K562 (cell line): Measurements from ENCODE around the gene CEP128. TPM values are rescaled to one million over a fixed set of nuclear protein-coding genes. Genes with fewer than 3 reads are reported as not detected.

ENCODE experiments used
- ATAC-seq: fragments of 200-7000 bp; cut with Tn5 transposase; 3 replicates; pipeline ENCODE4 v1.9.1; 2020; ENCODE audit warnings: moderate library complexity
- BruUV-seq: library from RNA; stranded (reverse); fragments of 400-500 nt; replicated peaks from 2 replicates; lab custom pipeline; 2021; lab: Mats Ljungman, UMichigan
- CTCF ChIA-PET: fragments of 300-600 bp; formaldehyde crosslinking; extraction: SDS; loops from one replicate; lab custom pipeline; 2021; ENCODE audit warnings: low intra/inter-chr PET ratio; lab: Yijun Ruan, JAX
- POLR2A ChIA-PET: fragments of 300-600, 350-650 bp; sonication (Branson Sonifier 250); formaldehyde crosslinking; extraction: SDS; loops from one replicate; lab custom pipeline; 2021; ENCODE audit warnings: antibody characterized with exemption, inconsistent platforms; lab: Yijun Ruan, JAX
- DNase-seq, 4 experiments: peaks; one replicate each; pipeline versions ENCODE4 v3.0.0 to v3.0.0-alpha.2; 2011 to 2018; ENCODE audit warnings: low spot score in 3 of 4, mixed read lengths in 3 of 4; ENCODE audit errors: extremely low read depth in 1 of 4
- FAIRE-seq: peaks from 2 replicates; lab custom pipeline; 2011; peaks lifted over from hg19 to GRCh38; lab: Jason Lieb, UNC
- H2AFZ ChIP-seq: 2 replicates; pipeline ENCODE4 v1.6.0; 2011; ENCODE audit warnings: low read depth, low read length, control low read depth, inconsistent platforms
- H3K27ac ChIP-seq: fragments of 200-600 bp; 3 replicates; pipeline ENCODE4 v1.8.0; 2011; ENCODE audit warnings: low read depth, mild to moderate bottlenecking, control low read depth, inconsistent platforms, low read length, moderate library complexity, mixed read lengths; ENCODE audit errors: extremely low read depth
- H3K27me3 ChIP-seq, 2 experiments: fragments of 300-600 bp in 1 of 2; 2 replicates in 1 of 2; 3 replicates in 1 of 2; pipeline versions ENCODE4 v1.6.0 to v1.8.0; 2011; ENCODE audit warnings: inconsistent platforms in 2 of 2, low read length in 2 of 2, mild to moderate bottlenecking in 1 of 2, mixed read lengths in 1 of 2, moderate library complexity in 1 of 2; ENCODE audit not compliant: control insufficient read depth in 2 of 2, insufficient read depth in 2 of 2
- H3K36me3 ChIP-seq: fragments of 300-600 bp; 3 replicates; pipeline ENCODE4 v1.8.0; 2011; ENCODE audit warnings: mild to moderate bottlenecking, low read length, inconsistent platforms; ENCODE audit not compliant: control insufficient read depth, insufficient read depth
- H3K4me1 ChIP-seq, 2 experiments: fragments of 200-600 bp in 1 of 2; replicated peaks in 1 of 2; 2 replicates in 1 of 2; 3 replicates in 1 of 2; pipeline versions ENCODE4 v1.5.1 to v1.8.0; 2011; ENCODE audit warnings: inconsistent platforms in 2 of 2, low read length in 2 of 2, mild to moderate bottlenecking in 1 of 2, mixed read lengths in 1 of 2, moderate library complexity in 1 of 2; ENCODE audit not compliant: control insufficient read depth in 2 of 2, insufficient read depth in 2 of 2
- H3K4me2 ChIP-seq: 2 replicates; pipeline ENCODE4 v1.6.1; 2011; ENCODE audit warnings: low read length, control low read depth, inconsistent platforms, mixed read lengths; ENCODE audit not compliant: insufficient read depth
- H3K4me3 ChIP-seq: fragments of 200-600 bp; sonication (generic), shearing (Covaris generic); 2 replicates; pipeline ENCODE4 v1.5.1; 2016; ENCODE audit warnings: control low read depth, inconsistent platforms
- H3K79me2 ChIP-seq: fragments of 200-600 bp; 3 replicates; pipeline ENCODE4 v1.8.0; 2011; ENCODE audit warnings: low read length, inconsistent platforms; ENCODE audit not compliant: control insufficient read depth, insufficient read depth
- H3K9ac ChIP-seq, 2 experiments: 2 replicates each; pipeline versions ENCODE4 v1.6.0 to v1.6.1; 2011; ENCODE audit warnings: low read depth in 2 of 2, low read length in 2 of 2, control low read depth in 1 of 2, inconsistent platforms in 1 of 2, mild to moderate bottlenecking in 1 of 2, mixed read lengths in 1 of 2; ENCODE audit not compliant: insufficient read depth in 1 of 2
- H3K9me1 ChIP-seq: one replicate; pipeline ENCODE4 v1.6.0; 2011; ENCODE audit warnings: inconsistent platforms, mild to moderate bottlenecking, low read length, moderate library complexity; ENCODE audit not compliant: control insufficient read depth, insufficient read depth
- H3K9me3 ChIP-seq: replicated peaks from 2 replicates; pipeline ENCODE4 v1.5.1; 2011; ENCODE audit warnings: low read depth, low read length, inconsistent platforms; ENCODE audit not compliant: control insufficient read depth, insufficient read depth
- H4K20me1 ChIP-seq: replicated peaks from 2 replicates; pipeline ENCODE4 v1.6.1; 2011; ENCODE audit warnings: low read length, inconsistent platforms, mixed read lengths; ENCODE audit not compliant: control insufficient read depth, insufficient read depth
- CBX1 ChIP-seq: sonication (generic); IDR thresholded peaks from 2 replicates; pipeline ENCODE4 v1.6.1; 2016; ENCODE audit warnings: antibody characterized with exemption, low read depth, mild to moderate bottlenecking
- CHD2 ChIP-seq: IDR thresholded peaks from 2 replicates; pipeline ENCODE4 v1.6.1; 2011; ENCODE audit warnings: low read depth, low read length
- EHMT2 ChIP-seq: fragments of 450-650 bp; IDR thresholded peaks from 2 replicates; pipeline ENCODE4 v1.6.1; 2018; ENCODE audit warnings: antibody characterized with exemption
- FOXM1 ChIP-seq, 2 experiments: fragments of 450-650 bp in 1 of 2; sonication (generic) in 1 of 2; formaldehyde crosslinking in 1 of 2; IDR thresholded peaks; 2 replicates each; pipeline versions ENCODE4 v1.6.1 to v1.9.0; 2017 to 2022; ENCODE audit warnings: low read depth in 2 of 2, mild to moderate bottlenecking in 2 of 2, missing genetic modification reagents in 1 of 2, moderate library complexity in 1 of 2
- IRF2 ChIP-seq: sonication (generic); formaldehyde crosslinking; IDR thresholded peaks from 2 replicates; pipeline ENCODE4 v1.8.1; 2022; ENCODE audit warnings: mild to moderate bottlenecking, missing genetic modification reagents
- JUN ChIP-seq, 2 experiments: sonication (generic) in 1 of 2; formaldehyde crosslinking in 1 of 2; IDR thresholded peaks; 2 replicates each; pipeline versions ENCODE4 v1.6.1 to v1.8.0; 2012 to 2022; ENCODE audit warnings: borderline replicate concordance in 2 of 2, mild to moderate bottlenecking in 2 of 2, improper control_type of control experiment in 1 of 2, low read depth in 1 of 2, low read length in 1 of 2, missing genetic modification reagents in 1 of 2
- KAT8 ChIP-seq: fragments of 450-650 bp; IDR thresholded peaks from 2 replicates; pipeline ENCODE4 v1.6.1; 2016; ENCODE audit warnings: low read depth, mild to moderate bottlenecking
- LEF1 ChIP-seq: fragments of 450-650 bp; IDR thresholded peaks from 2 replicates; pipeline ENCODE4 v1.6.1; 2016; ENCODE audit warnings: mild to moderate bottlenecking
- NFRKB ChIP-seq: fragments of 450-650 bp; IDR thresholded peaks from 2 replicates; pipeline ENCODE4 v1.6.1; 2016; ENCODE audit warnings: low read depth
- RFX5 ChIP-seq: IDR thresholded peaks from 2 replicates; pipeline ENCODE4 v1.6.1; 2011; ENCODE audit warnings: low read depth, mild to moderate bottlenecking, improper control_type of control experiment, low read length
- STAT5B ChIP-seq: fragments of 250-450 bp; sonication (Bioruptor Pico); IDR thresholded peaks from 2 replicates; pipeline ENCODE4 v1.8.0; 2021; ENCODE audit warnings: mild to moderate bottlenecking, inconsistent platforms
- TCFL5 ChIP-seq: fragments of 250-450 bp; sonication (Bioruptor Pico); conservative IDR thresholded peaks from 2 replicates; pipeline ENCODE4 v1.6.1; 2021; ENCODE audit warnings: mild to moderate bottlenecking, moderate library complexity, matching md5 sums
- WGBS: fragments of 100-300 bp; shearing (Covaris generic); methylation state at CpG from one replicate; pipeline ENCODE4 v1.1.6; 2016; ENCODE audit warnings: low coverage, mixed read lengths; ENCODE audit not compliant: insufficient coverage; ENCODE audit errors: missing lambda C conversion rate; 5-methylcytosine and 5-hydroxymethylcytosine counted together
- in situ Hi-C: fragments of 300-500 bp; cut with MboI; formaldehyde crosslinking; loops from 4 replicates; pipeline ENCODE4 v1.15.0; 2018; ENCODE audit warnings: inconsistent platforms, mixed read lengths
- intact Hi-C: fragments of 100-400 bp; cut with micrococcal nuclease; formaldehyde crosslinking; loops from 2 replicates; pipeline ENCODE4 v1.14.2; 2022
- polyA plus RNA-seq, 8 experiments: library from polyadenylated mRNA; depleted of rRNA in 4 of 8; stranded (reverse) in 5 of 8; unstranded in 3 of 8; fragments of >200 nt; fragmentation: Nextera tagmentation in 2 of 8; fragmentation: Illumina TruSeq in 1 of 8; extraction: Ambion mirVana in 2 of 8; extraction: Trizol in 1 of 8; gene quantifications; 2 replicates each; pipeline versions ENCODE4 v1.2.1 to v1.2.3, GENCODE V29; 2011 to 2014; ENCODE audit warnings: inconsistent platforms in 1 of 8, missing spikeins in 1 of 8
- total RNA-seq, 7 experiments: library from RNA; depleted of rRNA in 6 of 7; stranded (reverse); fragments of >200 nt in 6 of 7; fragmentation: Illumina TruSeq in 2 of 7; extraction: Trizol in 2 of 7; gene quantifications; 2 replicates each; pipeline versions ENCODE4 v1.2.1 to v1.2.3, GENCODE V29; 2011 to 2021; ENCODE audit warnings: low replicate concordance in 1 of 7
- TF ChIP-seq, protein P1 (sequence below): fragments of 150-350 bp; IDR thresholded peaks from 2 replicates; pipeline ENCODE4 v1.6.1; 2014; ENCODE audit warnings: low read depth, mild to moderate bottlenecking, low read length, borderline replicate concordance

CEP128 gene
- total and polyA plus RNA-seq, 9 of the 15 experiments (the other 6 are each of a cell fraction or from before 2014, with no cell fraction given): 2.3 to 9.2 (median 4.6) TPM

DNA sequence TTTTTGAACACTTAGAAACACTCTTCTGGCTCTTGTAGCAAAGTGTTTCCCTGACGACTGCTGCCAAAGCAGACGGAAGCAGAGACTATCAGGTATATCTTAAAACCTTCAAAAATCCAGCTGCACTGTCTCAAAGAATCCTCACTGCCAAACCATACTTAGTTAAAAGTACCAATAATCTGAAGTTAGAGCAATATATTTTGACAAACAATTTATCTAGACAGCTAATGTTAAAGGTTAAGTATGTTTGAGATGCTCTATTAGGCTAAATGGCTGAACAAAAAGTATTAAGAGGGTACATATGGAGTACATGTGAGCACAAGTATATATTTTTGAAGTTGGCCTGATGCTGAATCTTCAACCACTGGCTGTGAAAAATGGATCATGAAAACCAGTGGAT lies 398.3 kb downstream of the CEP128 start:
- WGBS: 11% methylated on average over 2 of the region's 2 CpGs
- TF ChIP-seq JUN (IDR thresholded peaks at IDR 0.05; ENCODE audit: borderline replicate concordance, low read depth, low read length): no peak
- TF ChIP-seq JUN (CRISPR knock-in tag; IDR thresholded peaks at IDR 0.05; ENCODE audit: borderline replicate concordance): no peak
- no peak for TF ChIP-seq FOXM1 (IDR thresholded peaks at IDR 0.05; ENCODE audit: low read depth)
- no peak for TF ChIP-seq FOXM1 (CRISPR knock-in tag; IDR thresholded peaks at IDR 0.05; ENCODE audit: low read depth)
- no peak for TF ChIP-seq NFRKB
- TF ChIP-seq RFX5: no peak
- no peak for TF ChIP-seq CHD2
- TF ChIP-seq, protein P1, sequence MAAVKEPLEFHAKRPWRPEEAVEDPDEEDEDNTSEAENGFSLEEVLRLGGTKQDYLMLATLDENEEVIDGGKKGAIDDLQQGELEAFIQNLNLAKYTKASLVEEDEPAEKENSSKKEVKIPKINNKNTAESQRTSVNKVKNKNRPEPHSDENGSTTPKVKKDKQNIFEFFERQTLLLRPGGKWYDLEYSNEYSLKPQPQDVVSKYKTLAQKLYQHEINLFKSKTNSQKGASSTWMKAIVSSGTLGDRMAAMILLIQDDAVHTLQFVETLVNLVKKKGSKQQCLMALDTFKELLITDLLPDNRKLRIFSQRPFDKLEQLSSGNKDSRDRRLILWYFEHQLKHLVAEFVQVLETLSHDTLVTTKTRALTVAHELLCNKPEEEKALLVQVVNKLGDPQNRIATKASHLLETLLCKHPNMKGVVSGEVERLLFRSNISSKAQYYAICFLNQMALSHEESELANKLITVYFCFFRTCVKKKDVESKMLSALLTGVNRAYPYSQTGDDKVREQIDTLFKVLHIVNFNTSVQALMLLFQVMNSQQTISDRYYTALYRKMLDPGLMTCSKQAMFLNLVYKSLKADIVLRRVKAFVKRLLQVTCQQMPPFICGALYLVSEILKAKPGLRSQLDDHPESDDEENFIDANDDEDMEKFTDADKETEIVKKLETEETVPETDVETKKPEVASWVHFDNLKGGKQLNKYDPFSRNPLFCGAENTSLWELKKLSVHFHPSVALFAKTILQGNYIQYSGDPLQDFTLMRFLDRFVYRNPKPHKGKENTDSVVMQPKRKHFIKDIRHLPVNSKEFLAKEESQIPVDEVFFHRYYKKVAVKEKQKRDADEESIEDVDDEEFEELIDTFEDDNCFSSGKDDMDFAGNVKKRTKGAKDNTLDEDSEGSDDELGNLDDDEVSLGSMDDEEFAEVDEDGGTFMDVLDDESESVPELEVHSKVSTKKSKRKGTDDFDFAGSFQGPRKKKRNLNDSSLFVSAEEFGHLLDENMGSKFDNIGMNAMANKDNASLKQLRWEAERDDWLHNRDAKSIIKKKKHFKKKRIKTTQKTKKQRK: no peak
- no peak for TF ChIP-seq EHMT2
- TF ChIP-seq IRF2 (CRISPR knock-in tag): no peak
- no peak for TF ChIP-seq LEF1
- no peak for TF ChIP-seq TCFL5 (CRISPR knock-in tag)
- no peak for TF ChIP-seq CBX1
- TF ChIP-seq STAT5B (CRISPR knock-in tag): no peak
- TF ChIP-seq KAT8: no peak
- TF ChIP-seq, all 486 proteins: peak for 0
- Histone ChIP-seq H3K9me1 (no peaks in the 10 kb centered on the region), H3K36me3 (no peaks in the 10 kb centered on the region), H4K20me1 (no peaks in the 10 kb centered on the region), H3K27me3 (no peaks in the 10 kb centered on the region), H3K4me1 (no peaks in the 10 kb centered on the region), H3K9me3 (no peaks in the 10 kb centered on the region), H3K4me3 (no peak overlapping the region), H3K79me2 (no peaks in the 10 kb centered on the region), H2AFZ (no peak overlapping the region), H3K4me2 (no peak overlapping the region), H3K9ac (no peak overlapping the region), H3K27ac (no peak overlapping the region)
- BruUV-seq: no TSS peak
- ChIA-PET CTCF (no interaction called here), POLR2A (no interaction called here)
- intact Hi-C loops (no loop called here), in situ Hi-C loops (no loop called here)
- DNase-seq (no peak), FAIRE-seq (no peak), ATAC-seq (no peak)
